GM12878 (cell line): ENCODE measurements around the gene BRD1.

Source experiments
- CEBPB ChIP-seq, 2 experiments: fragments of 150-350 bp in 1 of 2; IDR thresholded peaks; 2 replicates each; pipeline ENCODE4 v1.6.1; 2012 to 2014; ENCODE audit warnings: low read depth in 2 of 2, low read length in 2 of 2, borderline replicate concordance in 1 of 2, inconsistent platforms in 1 of 2
- CTCF ChIP-seq, 3 experiments: IDR thresholded peaks in 2 of 3; conservative IDR thresholded peaks in 1 of 3; 2 replicates each; pipeline ENCODE4 v1.5.1; 2011; ENCODE audit warnings: low read depth in 3 of 3, low read length in 3 of 3, mild to moderate bottlenecking in 3 of 3, control low read depth in 2 of 3, moderate library complexity in 2 of 3, inconsistent platforms in 1 of 3, mixed read lengths in 1 of 3; ENCODE audit not compliant: control insufficient read depth in 2 of 3, insufficient read depth in 1 of 3; ENCODE audit errors: extremely low read depth in 1 of 3
- POLR2A ChIP-seq: IDR thresholded peaks from 2 replicates; pipeline ENCODE4 v1.6.1; 2011; ENCODE audit warnings: low read depth, mild to moderate bottlenecking, low read length
- REST ChIP-seq: IDR thresholded peaks from 2 replicates; pipeline ENCODE4 v1.6.1; 2012; ENCODE audit warnings: mild to moderate bottlenecking, low read depth, low read length
- RFX5 ChIP-seq: IDR thresholded peaks from 2 replicates; pipeline ENCODE4 v1.6.1; 2011; ENCODE audit warnings: low read depth, low read length, improper control_type of control experiment
- SMC3 ChIP-seq: IDR thresholded peaks from 2 replicates; pipeline ENCODE4 v1.6.1; 2011; ENCODE audit warnings: low read length, improper control_type of control experiment, borderline replicate concordance
- SP1 ChIP-seq: IDR thresholded peaks from one replicate; pipeline ENCODE4 v1.6.1; 2011; ENCODE audit warnings: low read depth, low read length

- no peak for TF ChIP-seq CTCF (IDR thresholded peaks at IDR 0.05 in 2 of 3, conservative IDR thresholded peaks at IDR 0.05 in 1 of 3; ENCODE audit: control insufficient read depth in 2 of 3, extremely low read depth in 1 of 3, insufficient read depth in 1 of 3, low read depth in 3 of 3, low read length in 3 of 3)
- TF ChIP-seq RFX5: no peak
- TF ChIP-seq REST: no peak
- no peak for TF ChIP-seq CEBPB (IDR thresholded peaks at IDR 0.05; ENCODE audit: borderline replicate concordance in 1 of 2, low read depth in 2 of 2, low read length in 2 of 2)
- TF ChIP-seq POLR2A: no peak
- no peak for TF ChIP-seq SP1
- TF ChIP-seq SMC3: no peak
Observed at GRCh38 chr22:49784630-49784971, 43.1 kb downstream of the BRD1 start.
